IPS-18c (cell line): ENCODE results near the gene NFXL1.

Experiments
- H3K4me3 ChIP-seq: 2 replicates; pipeline ENCODE4 v1.7.0; 2013; ENCODE audit warnings: low read depth, mild to moderate bottlenecking, low read length, moderate library complexity; ENCODE audit not compliant: insufficient read depth
- H3K9me3 ChIP-seq: one replicate; pipeline ENCODE4 v1.6.1; 2013; ENCODE audit warnings: mild to moderate bottlenecking, low read length, moderate library complexity; ENCODE audit not compliant: control insufficient read depth, insufficient read depth

NFXL1 gene

DNA sequence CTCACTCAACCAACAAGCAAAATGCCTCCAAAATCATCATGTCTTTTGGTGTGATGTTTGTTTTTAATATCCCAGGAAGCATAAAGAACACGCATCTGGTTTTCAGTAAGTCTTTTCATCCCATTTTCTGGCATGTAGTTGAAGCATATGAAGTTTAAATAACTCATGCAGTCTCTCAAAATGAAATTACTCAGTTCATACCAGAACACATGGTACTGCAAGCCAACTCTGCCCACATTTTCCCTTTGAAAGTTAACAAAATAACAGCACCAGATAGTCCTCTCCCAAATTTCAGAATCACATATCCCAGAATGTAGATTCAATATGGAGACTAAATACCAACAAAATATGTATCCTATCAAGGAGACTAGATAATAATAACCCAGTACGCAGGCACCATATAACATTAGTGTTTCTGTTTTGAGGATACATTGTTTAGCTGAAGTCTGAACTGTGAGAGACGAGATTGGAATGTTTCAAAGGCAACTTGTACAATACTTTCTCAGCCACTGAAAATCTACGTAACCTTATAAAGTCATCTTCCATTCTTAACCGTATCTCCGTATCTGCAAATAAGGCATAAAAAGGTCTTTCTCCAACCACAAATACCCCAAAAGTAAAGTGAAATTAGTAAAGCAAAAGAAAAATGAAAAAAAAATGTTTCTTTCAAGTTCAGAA is 99.6 kb downstream of the NFXL1 start:
- H3K4me3 ChIP-seq = no peak overlapping the region
- H3K9me3 ChIP-seq = no peaks in the 10 kb centered on the region

DNA sequence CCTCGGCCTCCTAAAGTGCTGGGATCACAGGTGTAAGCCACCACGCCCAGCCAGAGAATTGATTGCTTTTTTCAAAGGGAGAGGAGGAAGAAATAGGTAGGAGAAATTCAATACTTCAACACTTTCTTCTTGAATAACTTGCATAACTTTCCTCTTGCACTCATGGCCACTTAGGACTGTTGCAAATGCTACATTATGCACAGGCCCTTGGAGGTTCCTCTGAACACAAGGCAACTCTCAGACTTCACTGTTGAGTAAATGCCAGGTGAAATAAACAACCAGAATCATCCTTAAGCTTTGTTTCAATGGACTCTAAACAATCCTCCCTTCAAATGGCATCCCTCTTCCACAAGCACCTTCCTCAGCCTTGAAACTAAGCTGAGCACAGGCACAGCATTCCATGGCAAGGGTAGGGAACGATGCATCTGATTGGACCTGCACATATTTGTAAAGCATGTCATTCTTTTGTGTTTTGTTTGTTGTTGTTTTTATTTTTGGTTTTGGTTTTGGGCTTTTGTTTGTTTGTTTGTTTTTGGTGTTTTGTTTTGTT is 104.7 kb downstream of the NFXL1 start:
- H3K9me3 ChIP-seq = no peaks in the 10 kb centered on the region
- no peak overlapping the region for H3K4me3 ChIP-seq

- H3K9me3 ChIP-seq = no peaks in the 10 kb centered on the region
- no peak overlapping the region for H3K4me3 ChIP-seq
Observed at GRCh38 chr4:47804598-47804997, 109.8 kb downstream of the NFXL1 start.

- Histone ChIP-seq H3K9me3 (no peaks in the 10 kb centered on the region), H3K4me3 (no peak overlapping the region)
Observed at GRCh38 chr4:47801481-47802002, 112.8 kb downstream of the NFXL1 start.

GRCh38 chr4:47798165-47798564 is 116.2 kb downstream of the NFXL1 start:
- Histone ChIP-seq H3K4me3 (no peak overlapping the region), H3K9me3 (no peaks in the 10 kb centered on the region)
